Sciatic nerve (tissue), 2 donors: ENCODE data around the gene UBL7. TPM values are rescaled to one million over a fixed set of nuclear protein-coding genes. Genes with fewer than 3 reads are reported as not detected.

Source experiments
- ATAC-seq: fragments of 200-7000 bp; cut with Tn5 transposase; one replicate; pipeline ENCODE4 v1.9.1; 2020; ENCODE audit warnings: mild to moderate bottlenecking, moderate library complexity
- DNase-seq: peaks from one replicate; pipeline ENCODE4 v3.0.0-alpha.2; 2020; ENCODE audit warnings: low spot score
- intact Hi-C: fragments of 100-400 bp; cut with DNase I; formaldehyde crosslinking; loops from one replicate; pipeline ENCODE4 v1.14.2; 2022
- total RNA-seq: library from RNA; stranded (reverse); fragmentation: NEBNext Ultra II Directional; extraction: Animal tissue kit (Norgen Biotek cat#: 25700); gene quantifications from one replicate; pipeline ENCODE4 v1.2.1, GENCODE V29; 2021
- donor health status: DM: no; HTN: no; CAD: no.
- donor health status: DM: no; HTN: no; CAD: no.

UBL7 gene
- total RNA-seq, 1 donor from 2014 or later = 32.0 TPM

- ATAC-seq = no peak
- no peak for DNase-seq
- intact Hi-C loops = no loop called here
Measured at GRCh38 chr15:74428970-74429780, 31.8 kb downstream of the UBL7 start.

- ATAC-seq = peak; percentile 41
- intact Hi-C loops = no loop called here
- no peak for DNase-seq
Measured at GRCh38 chr15:74428442-74428787, 32.5 kb downstream of the UBL7 start.

GRCh38 chr15:74427607-74428441 is 33.1 kb downstream of the UBL7 start:
- ATAC-seq (peak; percentile 2), DNase-seq (peak; percentile 70)
- intact Hi-C loops = no loop called here

GRCh38 chr15:74426404-74427281 is 34.3 kb downstream of the UBL7 start:
- intact Hi-C loops = no loop called here
- DNase-seq (no peak), ATAC-seq (no peak)

GRCh38 chr15:74425630-74426029 is 35.3 kb downstream of the UBL7 start:
- intact Hi-C loops = no loop called here
- DNase-seq = no peak

GRCh38 chr15:74424901-74425528 is 35.9 kb downstream of the UBL7 start:
- intact Hi-C loops = no loop called here
- no peak for ATAC-seq
- DNase-seq = no peak

More at GRCh38 chr15:74425630-74426029, 35.3 kb downstream of the UBL7 start:
- no peak for ATAC-seq

GRCh38 chr15:74423431-74424257 is 37.3 kb downstream of the UBL7 start:
- DNase-seq = no peak
- ATAC-seq = no peak
- intact Hi-C loops = no loop called here

GRCh38 chr15:74422652-74423430 is 38.1 kb downstream of the UBL7 start:
- DNase-seq (peak; percentile 73), ATAC-seq (peak; percentile 70)
- intact Hi-C loops = no loop called here

- intact Hi-C loops = no loop called here
- ATAC-seq = no peak
- no peak for DNase-seq
Measured at GRCh38 chr15:74422265-74422651, 38.7 kb downstream of the UBL7 start.

GRCh38 chr15:74421302-74422245 is 39.4 kb downstream of the UBL7 start:
- intact Hi-C loops = no loop called here
- ATAC-seq (peak; percentile 40), DNase-seq (peak; percentile 79)

- ATAC-seq (no peak), DNase-seq (no peak)
- intact Hi-C loops = no loop called here
Measured at GRCh38 chr15:74420193-74420905, 40.6 kb downstream of the UBL7 start.

- intact Hi-C loops = no loop called here
- ATAC-seq (no peak), DNase-seq (no peak)
Measured at GRCh38 chr15:74419432-74419831, 41.5 kb downstream of the UBL7 start.

- no peak for DNase-seq
- intact Hi-C loops = no loop called here
- no peak for ATAC-seq
Measured at GRCh38 chr15:74418575-74419338, 42.2 kb downstream of the UBL7 start.

- no peak for DNase-seq
- ATAC-seq = no peak
- intact Hi-C loops = no loop called here
Measured at GRCh38 chr15:74417670-74418069, 43.3 kb downstream of the UBL7 start.

- intact Hi-C loops = no loop called here
- ATAC-seq = peak; percentile 71
Measured at GRCh38 chr15:74417225-74417624, 43.7 kb downstream of the UBL7 start.

More at GRCh38 chr15:74417225-74417624, 43.7 kb downstream of the UBL7 start:
- DNase-seq = no peak
